Type B pancreatic cell (in vitro differentiated cells): ENCODE results near the gene HIP1R. TPM values are rescaled to one million over a fixed set of nuclear protein-coding genes. Genes with fewer than 3 reads are reported as not detected.

Experiments
- DNase-seq: peaks from one replicate; pipeline ENCODE4 v3.0.0; 2021; ENCODE audit warnings: mixed read lengths; ENCODE audit not compliant: unreplicated experiment; ENCODE audit errors: extremely low spot score
- H3K27ac Mint-ChIP-seq: 2 replicates; pipeline ENCODE4 v1.8.0; 2021; ENCODE audit warnings: mild to moderate bottlenecking, mixed read lengths
- H3K27me3 Mint-ChIP-seq: 2 replicates; pipeline ENCODE4 v1.8.0; 2021; ENCODE audit warnings: mixed read lengths
- H3K36me3 Mint-ChIP-seq: 2 replicates; pipeline ENCODE4 v1.8.0; 2021; ENCODE audit warnings: mixed read lengths
- H3K4me1 Mint-ChIP-seq: one replicate; pipeline ENCODE4 v1.8.0; 2021; ENCODE audit warnings: mixed read lengths; ENCODE audit not compliant: unreplicated experiment
- H3K4me3 Mint-ChIP-seq: 2 replicates; pipeline ENCODE4 v1.8.0; 2021; ENCODE audit warnings: mild to moderate bottlenecking, mixed read lengths
- H3K9me3 Mint-ChIP-seq: 2 replicates; pipeline ENCODE4 v1.8.0; 2021; ENCODE audit warnings: mixed read lengths
- total RNA-seq: library from RNA; stranded (reverse); gene quantifications from 2 replicates; pipeline ENCODE4 v1.2.1, GENCODE V29; 2021; ENCODE audit warnings: low replicate concordance
- TF ChIP-seq, protein P1 (sequence below): fragments of 200-600 bp; sonication (generic); conservative IDR thresholded peaks from 2 replicates; pipeline ENCODE4 v1.5.0; 2021; ENCODE audit warnings: antibody characterized with exemption, mild to moderate bottlenecking

Gene HIP1R
- total RNA-seq, 1 donor from 2014 or later, result 45.5 TPM

DNA sequence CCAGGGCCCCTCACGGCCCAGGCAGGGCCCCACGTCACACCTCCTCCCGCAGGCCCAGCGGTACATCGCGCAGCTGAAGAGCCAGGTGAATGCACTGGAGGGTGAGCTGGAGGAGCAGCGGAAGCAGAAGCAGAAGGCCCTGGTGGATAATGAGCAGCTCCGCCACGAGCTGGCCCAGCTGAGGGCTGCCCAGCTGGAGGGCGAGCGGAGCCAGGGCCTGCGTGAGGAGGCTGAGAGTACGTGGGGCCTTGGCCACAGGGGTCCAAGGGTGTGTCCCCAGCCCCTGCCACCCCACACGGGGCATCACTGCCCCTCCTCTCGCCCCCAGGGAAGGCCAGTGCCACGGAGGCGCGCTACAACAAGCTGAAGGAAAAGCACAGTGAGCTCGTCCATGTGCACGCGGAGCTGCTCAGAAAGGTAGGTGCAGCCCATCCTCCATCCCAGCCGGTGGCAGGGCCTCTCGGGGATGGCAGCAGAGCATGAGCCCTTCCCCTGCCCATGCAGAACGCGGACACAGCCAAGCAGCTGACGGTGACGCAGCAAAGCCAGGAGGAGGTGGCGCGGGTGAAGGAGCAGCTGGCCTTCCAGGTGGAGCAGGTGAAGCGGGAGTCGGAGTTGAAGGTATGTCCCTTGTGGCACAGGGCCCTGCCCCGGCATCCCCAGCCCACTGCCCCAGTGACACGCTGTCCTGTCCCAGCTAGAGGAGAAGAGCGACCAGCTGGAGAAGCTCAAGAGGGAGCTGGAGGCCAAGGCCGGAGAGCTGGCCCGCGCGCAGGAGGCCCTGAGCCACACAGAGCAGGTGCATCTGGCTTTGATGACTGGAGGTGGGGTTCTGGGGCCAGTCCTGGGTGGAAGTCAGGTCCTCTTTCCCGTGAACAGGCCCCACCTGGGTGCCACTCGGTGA lies 20.9 kb downstream of the HIP1R start:
- H3K9me3 Mint-ChIP-seq, result no peaks in the 10 kb centered on the region
- H3K27me3 Mint-ChIP-seq, result no peaks in the 10 kb centered on the region
- no peak overlapping the region for H3K27ac Mint-ChIP-seq
- H3K36me3 Mint-ChIP-seq, result no peaks in the 10 kb centered on the region
- H3K4me3 Mint-ChIP-seq, result no peak overlapping the region
- peaks cover 5% of the 10 kb centered on the region for H3K4me1 Mint-ChIP-seq
- TF ChIP-seq, protein P1, sequence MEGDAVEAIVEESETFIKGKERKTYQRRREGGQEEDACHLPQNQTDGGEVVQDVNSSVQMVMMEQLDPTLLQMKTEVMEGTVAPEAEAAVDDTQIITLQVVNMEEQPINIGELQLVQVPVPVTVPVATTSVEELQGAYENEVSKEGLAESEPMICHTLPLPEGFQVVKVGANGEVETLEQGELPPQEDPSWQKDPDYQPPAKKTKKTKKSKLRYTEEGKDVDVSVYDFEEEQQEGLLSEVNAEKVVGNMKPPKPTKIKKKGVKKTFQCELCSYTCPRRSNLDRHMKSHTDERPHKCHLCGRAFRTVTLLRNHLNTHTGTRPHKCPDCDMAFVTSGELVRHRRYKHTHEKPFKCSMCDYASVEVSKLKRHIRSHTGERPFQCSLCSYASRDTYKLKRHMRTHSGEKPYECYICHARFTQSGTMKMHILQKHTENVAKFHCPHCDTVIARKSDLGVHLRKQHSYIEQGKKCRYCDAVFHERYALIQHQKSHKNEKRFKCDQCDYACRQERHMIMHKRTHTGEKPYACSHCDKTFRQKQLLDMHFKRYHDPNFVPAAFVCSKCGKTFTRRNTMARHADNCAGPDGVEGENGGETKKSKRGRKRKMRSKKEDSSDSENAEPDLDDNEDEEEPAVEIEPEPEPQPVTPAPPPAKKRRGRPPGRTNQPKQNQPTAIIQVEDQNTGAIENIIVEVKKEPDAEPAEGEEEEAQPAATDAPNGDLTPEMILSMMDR, result no peak
- no peak for DNase-seq

DNA sequence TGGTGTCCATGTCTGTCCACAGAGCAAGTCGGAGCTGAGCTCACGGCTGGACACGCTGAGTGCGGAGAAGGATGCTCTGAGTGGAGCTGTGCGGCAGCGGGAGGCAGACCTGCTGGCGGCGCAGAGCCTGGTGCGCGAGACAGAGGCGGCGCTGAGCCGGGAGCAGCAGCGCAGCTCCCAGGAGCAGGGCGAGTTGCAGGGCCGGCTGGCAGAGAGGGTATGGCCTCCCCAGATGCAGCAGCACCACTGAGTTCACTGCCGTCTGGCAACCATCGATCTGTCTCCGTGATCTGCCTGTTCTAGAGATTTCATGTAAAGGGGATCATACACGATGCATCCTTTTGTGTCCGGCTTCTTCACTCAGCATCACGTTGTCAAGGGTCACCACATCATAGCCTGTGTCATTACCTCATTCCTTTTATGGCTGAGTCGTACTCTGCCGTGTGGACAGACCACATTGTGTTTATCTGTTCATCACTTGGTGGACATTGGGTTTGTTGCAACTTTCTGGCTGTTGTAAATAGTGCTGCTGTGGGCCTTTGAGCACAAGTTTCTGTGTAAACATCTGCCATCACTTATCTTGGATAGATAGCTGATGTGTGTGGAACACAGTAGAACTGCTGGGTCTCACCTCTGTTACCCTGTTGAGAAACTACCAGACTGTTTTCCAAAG lies 21.9 kb downstream of the HIP1R start:
- Mint-ChIP-seq H3K4me1 (peaks cover 5% of the 10 kb centered on the region), H3K27me3 (no peaks in the 10 kb centered on the region), H3K9me3 (no peaks in the 10 kb centered on the region), H3K27ac (no peak overlapping the region), H3K36me3 (no peaks in the 10 kb centered on the region), H3K4me3 (no peak overlapping the region)
- DNase-seq, result no peak
- TF ChIP-seq, protein P1, result no peak

DNA sequence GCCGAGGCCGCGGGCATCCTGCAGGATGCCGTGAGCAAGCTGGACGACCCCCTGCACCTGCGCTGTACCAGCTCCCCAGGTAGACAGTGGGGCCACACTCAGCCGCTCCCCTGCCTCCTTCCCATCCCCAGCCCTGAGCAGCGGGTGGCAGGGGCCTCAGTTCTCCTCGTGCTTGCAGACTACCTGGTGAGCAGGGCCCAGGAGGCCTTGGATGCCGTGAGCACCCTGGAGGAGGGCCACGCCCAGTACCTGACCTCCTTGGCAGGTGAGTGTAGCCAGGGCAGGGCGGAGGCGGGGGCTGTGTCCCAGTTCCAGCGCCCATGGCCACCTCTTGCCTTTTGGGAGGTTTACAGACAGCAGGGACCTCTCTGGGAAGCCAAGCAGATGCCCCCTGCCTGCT lies 22.9 kb downstream of the HIP1R start:
- Mint-ChIP-seq H3K4me3 (no peak overlapping the region), H3K36me3 (no peaks in the 10 kb centered on the region), H3K27me3 (no peaks in the 10 kb centered on the region), H3K4me1 (no peaks in the 10 kb centered on the region), H3K9me3 (no peaks in the 10 kb centered on the region), H3K27ac (no peak overlapping the region)
- TF ChIP-seq, protein P1, result no peak
- no peak for DNase-seq

DNA sequence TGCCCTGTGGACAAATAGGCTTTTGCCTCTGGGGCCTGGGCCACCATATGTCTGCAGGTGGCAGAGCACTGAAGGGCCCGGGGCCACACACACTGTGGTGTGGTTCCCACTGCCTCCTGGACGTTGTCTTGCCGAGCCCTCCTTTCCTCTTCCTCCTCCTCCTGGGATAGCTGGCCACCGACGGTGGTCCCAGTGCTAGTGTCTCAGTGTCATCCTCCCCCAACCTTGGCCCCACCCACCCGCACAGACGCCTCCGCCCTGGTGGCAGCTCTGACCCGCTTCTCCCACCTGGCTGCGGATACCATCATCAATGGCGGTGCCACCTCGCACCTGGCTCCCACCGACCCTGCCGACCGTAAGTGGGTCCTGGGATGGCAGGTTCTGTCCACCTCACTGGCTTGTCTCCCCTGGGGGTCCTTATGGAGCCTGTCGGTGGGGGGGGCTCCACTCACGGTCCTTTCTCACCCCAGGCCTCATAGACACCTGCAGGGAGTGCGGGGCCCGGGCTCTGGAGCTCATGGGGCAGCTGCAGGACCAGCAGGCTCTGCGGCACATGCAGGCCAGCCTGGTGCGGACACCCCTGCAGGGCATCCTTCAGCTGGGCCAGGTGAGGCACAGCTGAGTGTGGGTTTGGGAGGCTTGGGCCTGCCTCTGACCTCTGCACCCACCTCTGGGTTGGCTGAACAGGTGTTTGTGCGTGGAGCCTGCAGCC lies 23.5 kb downstream of the HIP1R start:
- Mint-ChIP-seq H3K4me1 (no peaks in the 10 kb centered on the region), H3K36me3 (no peaks in the 10 kb centered on the region), H3K27me3 (no peaks in the 10 kb centered on the region), H3K4me3 (no peak overlapping the region), H3K27ac (no peak overlapping the region), H3K9me3 (no peaks in the 10 kb centered on the region)
- no peak for DNase-seq
- TF ChIP-seq, protein P1, result no peak

DNA sequence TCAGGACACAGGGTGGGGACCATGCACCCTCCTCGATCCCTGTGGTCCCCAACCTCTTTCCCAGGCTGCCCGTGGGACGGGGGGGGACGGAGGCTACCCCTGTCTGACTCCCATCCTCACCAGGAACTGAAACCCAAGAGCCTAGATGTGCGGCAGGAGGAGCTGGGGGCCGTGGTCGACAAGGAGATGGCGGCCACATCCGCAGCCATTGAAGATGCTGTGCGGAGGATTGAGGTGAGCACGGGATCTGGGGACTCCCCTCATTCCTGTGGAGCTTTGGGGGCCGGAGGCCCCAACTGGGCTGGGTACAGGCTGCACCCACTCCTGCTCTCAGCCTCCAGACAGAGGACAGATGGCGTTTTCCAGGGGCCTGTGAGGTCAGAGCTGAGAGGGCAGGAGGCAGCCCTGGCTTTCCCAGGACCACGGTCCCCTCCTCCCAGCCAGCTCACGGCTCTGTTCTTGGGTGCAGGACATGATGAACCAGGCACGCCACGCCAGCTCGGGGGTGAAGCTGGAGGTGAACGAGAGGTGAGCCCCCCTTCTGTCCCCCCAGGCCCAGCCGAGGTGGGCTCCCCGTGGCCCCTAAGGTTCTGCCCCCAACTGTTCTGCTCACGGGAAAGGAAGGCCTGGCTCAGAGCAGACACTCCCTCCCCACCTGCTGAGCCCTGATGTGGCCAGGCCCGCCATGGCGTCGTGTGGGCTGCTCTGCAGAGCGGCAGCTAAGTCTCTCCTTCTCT lies 24.2 kb downstream of the HIP1R start:
- TF ChIP-seq, protein P1, result no peak
- no peak overlapping the region for H3K4me3 Mint-ChIP-seq
- H3K36me3 Mint-ChIP-seq, result peaks cover 2% of the 10 kb centered on the region
- no peaks in the 10 kb centered on the region for H3K4me1 Mint-ChIP-seq
- H3K27me3 Mint-ChIP-seq, result no peaks in the 10 kb centered on the region
- peak overlapping the region; percentile 29 for H3K27ac Mint-ChIP-seq
- DNase-seq, result no peak
- H3K9me3 Mint-ChIP-seq, result no peaks in the 10 kb centered on the region
